Osteoblast (primary cell): ENCODE measurements around the gene LPIN3. TPM values are rescaled to one million over a fixed set of nuclear protein-coding genes. Genes with fewer than 3 reads are reported as not detected.

Experiments
- DNase-seq: peaks from one replicate; pipeline ENCODE4 v3.0.0; 2011; ENCODE audit warnings: low spot score, mixed read lengths; ENCODE audit not compliant: insufficient read length; ENCODE audit errors: missing footprints
- H2AFZ ChIP-seq: 2 replicates; pipeline ENCODE4 v1.6.0; 2011; ENCODE audit warnings: mild to moderate bottlenecking, low read length
- H3K27ac ChIP-seq: 2 replicates; pipeline ENCODE4 v1.5.1; 2011; ENCODE audit warnings: mild to moderate bottlenecking, low read depth, low read length, moderate library complexity
- H3K27me3 ChIP-seq: 2 replicates; pipeline ENCODE4 v1.6.0; 2012; ENCODE audit warnings: mild to moderate bottlenecking, control low read depth, inconsistent platforms, low read length, moderate library complexity; ENCODE audit not compliant: insufficient read depth
- H3K36me3 ChIP-seq: 2 replicates; pipeline ENCODE4 v1.5.1; 2011; ENCODE audit warnings: mild to moderate bottlenecking, low read length, control low read depth, moderate library complexity; ENCODE audit not compliant: insufficient read depth
- H3K4me1 ChIP-seq: 2 replicates; pipeline ENCODE4 v1.5.1; 2011; ENCODE audit warnings: mild to moderate bottlenecking, low read length, control low read depth, moderate library complexity; ENCODE audit not compliant: insufficient read depth
- H3K4me2 ChIP-seq: 2 replicates; pipeline ENCODE4 v1.6.0; 2011; ENCODE audit warnings: mild to moderate bottlenecking, low read length; ENCODE audit not compliant: insufficient read depth
- H3K4me3 ChIP-seq: fragments of 200-600 bp; sonication (generic); 3 replicates; pipeline ENCODE4 v1.5.1; 2012; ENCODE audit warnings: mild to moderate bottlenecking, low read length, inconsistent platforms; ENCODE audit not compliant: insufficient read depth
- H3K79me2 ChIP-seq: 2 replicates; pipeline ENCODE4 v1.6.0; 2012; ENCODE audit warnings: mild to moderate bottlenecking, low read length, control low read depth, inconsistent platforms; ENCODE audit not compliant: insufficient read depth
- H3K9me3 ChIP-seq: 2 replicates; pipeline ENCODE4 v1.5.1; 2011; ENCODE audit warnings: low read depth, low read length, control low read depth
- H4K20me1 ChIP-seq: 2 replicates; pipeline ENCODE4 v1.6.0; 2012; ENCODE audit warnings: mild to moderate bottlenecking, low read length, control low read depth; ENCODE audit not compliant: insufficient read depth
- total RNA-seq: library from RNA; depleted of rRNA; stranded (reverse); fragments of >200 nt; gene quantifications from 2 replicates; pipeline ENCODE4 v1.2.3, GENCODE V29; 2012
- TF ChIP-seq, protein P1 (sequence below): IDR thresholded peaks from 2 replicates; pipeline ENCODE4 v1.5.1; 2011; ENCODE audit warnings: mild to moderate bottlenecking, low read depth, low read length, moderate library complexity; ENCODE audit errors: extremely low read depth

LPIN3 gene
- total RNA-seq, 1 donor = 9.0 TPM

DNA sequence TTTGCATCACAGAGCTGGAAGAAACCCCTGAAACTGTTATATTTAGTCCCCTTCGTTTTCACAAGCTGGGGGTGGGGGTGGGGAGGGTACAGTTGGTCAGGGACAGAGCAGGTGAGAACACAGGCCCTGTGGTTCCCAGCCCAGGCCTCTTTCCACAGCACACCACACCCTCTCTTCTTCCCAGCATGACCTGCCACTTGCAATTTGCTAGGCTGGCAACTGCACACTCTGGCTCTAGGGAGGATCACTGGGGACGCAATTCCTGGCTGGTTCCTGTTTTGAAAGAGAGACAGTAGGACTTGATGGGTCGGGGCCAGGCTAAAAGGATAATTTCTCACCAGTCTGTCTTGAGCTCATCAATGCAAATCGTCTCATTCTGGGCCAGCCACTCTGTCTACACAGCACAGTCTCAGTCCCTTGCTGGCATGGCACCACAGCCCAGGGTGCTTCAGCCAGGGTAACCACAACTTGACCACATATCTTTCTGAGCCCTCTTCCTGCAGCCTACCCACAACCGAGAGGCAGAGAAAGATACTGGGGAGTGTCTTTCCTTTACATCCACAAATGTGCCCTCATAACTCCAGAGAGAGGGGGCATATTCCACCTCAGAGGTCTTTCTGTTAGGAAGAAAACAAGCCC is 67.7 kb downstream of the LPIN3 start:
- H3K27me3 ChIP-seq = no peaks in the 10 kb centered on the region
- no peak overlapping the region for H2AFZ ChIP-seq
- no peak overlapping the region for H3K4me3 ChIP-seq
- H3K36me3 ChIP-seq = peaks cover 32% of the 10 kb centered on the region
- no peak for DNase-seq
- TF ChIP-seq, protein P1, sequence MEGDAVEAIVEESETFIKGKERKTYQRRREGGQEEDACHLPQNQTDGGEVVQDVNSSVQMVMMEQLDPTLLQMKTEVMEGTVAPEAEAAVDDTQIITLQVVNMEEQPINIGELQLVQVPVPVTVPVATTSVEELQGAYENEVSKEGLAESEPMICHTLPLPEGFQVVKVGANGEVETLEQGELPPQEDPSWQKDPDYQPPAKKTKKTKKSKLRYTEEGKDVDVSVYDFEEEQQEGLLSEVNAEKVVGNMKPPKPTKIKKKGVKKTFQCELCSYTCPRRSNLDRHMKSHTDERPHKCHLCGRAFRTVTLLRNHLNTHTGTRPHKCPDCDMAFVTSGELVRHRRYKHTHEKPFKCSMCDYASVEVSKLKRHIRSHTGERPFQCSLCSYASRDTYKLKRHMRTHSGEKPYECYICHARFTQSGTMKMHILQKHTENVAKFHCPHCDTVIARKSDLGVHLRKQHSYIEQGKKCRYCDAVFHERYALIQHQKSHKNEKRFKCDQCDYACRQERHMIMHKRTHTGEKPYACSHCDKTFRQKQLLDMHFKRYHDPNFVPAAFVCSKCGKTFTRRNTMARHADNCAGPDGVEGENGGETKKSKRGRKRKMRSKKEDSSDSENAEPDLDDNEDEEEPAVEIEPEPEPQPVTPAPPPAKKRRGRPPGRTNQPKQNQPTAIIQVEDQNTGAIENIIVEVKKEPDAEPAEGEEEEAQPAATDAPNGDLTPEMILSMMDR = no peak
- H3K4me2 ChIP-seq = no peak overlapping the region
- H4K20me1 ChIP-seq = no peaks in the 10 kb centered on the region
- no peak overlapping the region for H3K27ac ChIP-seq
- H3K9me3 ChIP-seq = no peaks in the 10 kb centered on the region
- H3K4me1 ChIP-seq = no peaks in the 10 kb centered on the region
- H3K79me2 ChIP-seq = no peaks in the 10 kb centered on the region

DNA sequence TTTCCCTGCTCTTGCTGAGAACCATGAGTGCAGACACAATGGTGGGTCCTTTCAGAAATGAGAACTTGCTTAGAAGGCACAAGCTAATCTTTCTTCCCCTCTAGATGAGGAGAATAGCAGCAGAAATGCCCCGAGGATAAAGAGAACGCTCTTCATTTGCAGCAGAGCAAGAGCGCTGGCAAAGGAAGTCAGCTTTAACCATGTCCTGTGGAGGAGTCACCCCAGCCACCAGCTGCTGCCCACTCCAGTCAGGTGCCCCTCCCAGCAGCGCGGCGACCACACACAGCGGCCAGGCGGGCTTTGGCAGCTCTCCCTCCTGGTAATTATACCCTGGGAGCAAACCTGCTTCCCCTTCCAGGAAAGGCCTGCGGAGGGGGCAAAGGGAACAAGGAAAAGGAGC is 68.4 kb downstream of the LPIN3 start:
- H3K4me1 ChIP-seq = no peaks in the 10 kb centered on the region
- H3K4me3 ChIP-seq = no peak overlapping the region
- H3K9me3 ChIP-seq = no peaks in the 10 kb centered on the region
- no peak overlapping the region for H3K4me2 ChIP-seq
- no peaks in the 10 kb centered on the region for H3K27me3 ChIP-seq
- H3K36me3 ChIP-seq = peaks cover 30% of the 10 kb centered on the region
- no peak overlapping the region for H3K27ac ChIP-seq
- no peaks in the 10 kb centered on the region for H4K20me1 ChIP-seq
- no peak for DNase-seq
- H3K79me2 ChIP-seq = no peaks in the 10 kb centered on the region
- TF ChIP-seq, protein P1 = no peak
- no peak overlapping the region for H2AFZ ChIP-seq

Other genes with a start within 250 kb of the LPIN3 start
- 72.4 and 73.7 TPM in 2 replicates for gene PLCG1, start 203.3 kb upstream of the LPIN3 start, total RNA-seq
- 35.4 and 36.6 TPM in 2 replicates for gene ZHX3, start 23.1 kb upstream of the LPIN3 start, total RNA-seq
- gene EMILIN3, start 26.0 kb downstream of the LPIN3 start, total RNA-seq = not detected in 2 replicates